Measurements from ENCODE around the gene BANK1.
"Not testable (repeated sequence)": the region's sequence is repeated elsewhere in the genome, so short reads cannot be mapped to it uniquely, and the experiment has no call there.

Gene BANK1

GRCh38 chr4:101888472-101888871, 97.9 kb downstream of the BANK1 start:
- Histone ChIP-seq H3K4me3 (ENCODE audit: low read depth, low read length) (no peak overlapping the region), H3K27me3 (ENCODE audit: insufficient read depth, low read depth, severe bottlenecking) (no peaks in the 10 kb centered on the region), H3K36me3 (no peaks in the 10 kb centered on the region), H3K9me3 (ENCODE audit: severe bottlenecking) (no peaks in the 10 kb centered on the region), H3K27ac (no peak overlapping the region)
- no peak for TF ChIP-seq CTCF (IDR thresholded peaks at IDR 0.05; ENCODE audit: low read depth, low read length)
- no peak for DNase-seq

- not testable (repeated sequence) for DNase-seq; H3K27me3 ChIP-seq (ENCODE audit: insufficient read depth, low read depth, severe bottlenecking); H3K9me3 ChIP-seq (ENCODE audit: severe bottlenecking); H3K27ac ChIP-seq; H3K36me3 ChIP-seq; H3K4me3 ChIP-seq (ENCODE audit: low read depth, low read length)
Observed at GRCh38 chr4:101905527-101905926, 115.0 kb downstream of the BANK1 start.

- H3K36me3 ChIP-seq: no peaks in the 10 kb centered on the region
- DNase-seq: no peak
- peaks cover 4% of the 10 kb centered on the region for H3K9me3 ChIP-seq (ENCODE audit: severe bottlenecking)
- no peak for TF ChIP-seq CTCF (IDR thresholded peaks at IDR 0.05; ENCODE audit: low read depth, low read length)
- no peak overlapping the region for H3K27ac ChIP-seq
- no peaks in the 10 kb centered on the region for H3K27me3 ChIP-seq (ENCODE audit: insufficient read depth, low read depth, severe bottlenecking)
- no peak overlapping the region for H3K4me3 ChIP-seq (ENCODE audit: low read depth, low read length)
Observed at GRCh38 chr4:101910786-101911373, 120.3 kb downstream of the BANK1 start.

- DNase-seq: no peak
- H3K27me3 ChIP-seq (ENCODE audit: insufficient read depth, low read depth, severe bottlenecking): no peaks in the 10 kb centered on the region
- TF ChIP-seq CTCF (IDR thresholded peaks at IDR 0.05; ENCODE audit: low read depth, low read length): no peak
- H3K4me3 ChIP-seq (ENCODE audit: low read depth, low read length): no peak overlapping the region
- no peak overlapping the region for H3K27ac ChIP-seq
- H3K9me3 ChIP-seq (ENCODE audit: severe bottlenecking): peaks cover 4% of the 10 kb centered on the region
- no peaks in the 10 kb centered on the region for H3K36me3 ChIP-seq
Observed at GRCh38 chr4:101911616-101912015, 121.1 kb downstream of the BANK1 start.

GRCh38 chr4:101914761-101915160, 124.2 kb downstream of the BANK1 start:
- no peak for TF ChIP-seq CTCF (IDR thresholded peaks at IDR 0.05; ENCODE audit: low read depth, low read length)
- no peak for DNase-seq
- H3K9me3 ChIP-seq (ENCODE audit: severe bottlenecking): no peaks in the 10 kb centered on the region
- H3K27ac ChIP-seq: no peak overlapping the region
- no peak overlapping the region for H3K4me3 ChIP-seq (ENCODE audit: low read depth, low read length)
- H3K27me3 ChIP-seq (ENCODE audit: insufficient read depth, low read depth, severe bottlenecking): no peaks in the 10 kb centered on the region
- no peaks in the 10 kb centered on the region for H3K36me3 ChIP-seq

- no peak for DNase-seq
- H3K9me3 ChIP-seq (ENCODE audit: severe bottlenecking): no peaks in the 10 kb centered on the region
Observed at GRCh38 chr4:101919373-101919977, 128.9 kb downstream of the BANK1 start.

More at GRCh38 chr4:101919373-101919977, 128.9 kb downstream of the BANK1 start:
- Histone ChIP-seq H3K4me3 (ENCODE audit: low read depth, low read length) (no peak overlapping the region), H3K27me3 (ENCODE audit: insufficient read depth, low read depth, severe bottlenecking) (no peaks in the 10 kb centered on the region), H3K27ac (no peak overlapping the region), H3K36me3 (no peaks in the 10 kb centered on the region)
- TF ChIP-seq CTCF (IDR thresholded peaks at IDR 0.05; ENCODE audit: low read depth, low read length): no peak

All from WERI-Rb-1 (cell line).